ENCODE results near the gene RAPGEF3.

GRCh38 chr12:47783821-47784819 lies 25.4 kb upstream of the RAPGEF3 start:
- TF ChIP-seq RAD21 (IDR thresholded peaks at IDR 0.05): no peak
- no peak for TF ChIP-seq CTCF (IDR thresholded peaks at IDR 0.05; ENCODE audit: low read depth, low read length, missing input control)
- TF ChIP-seq YY1 (IDR thresholded peaks at IDR 0.05): no peak
- TF ChIP-seq REST (IDR thresholded peaks at IDR 0.05): no peak
- no peak for TF ChIP-seq RXRA (IDR thresholded peaks at IDR 0.05)
- TF ChIP-seq ATF3 (IDR thresholded peaks at IDR 0.05): no peak
- TF ChIP-seq GABPA (IDR thresholded peaks at IDR 0.05 in 1 of 2, conservative IDR thresholded peaks at IDR 0.05 in 1 of 2): no peak
- no peak for TF ChIP-seq TAF1 (conservative IDR thresholded peaks at IDR 0.05)
